Adrenal gland (tissue), 5 donors: Measurements from ENCODE around the gene WWC2.

Experiments used
- CTCF ChIP-seq, 6 experiments: fragments of 450-650 bp in 4 of 6; fragments of 200-600 bp in 2 of 6; sonication (generic) in 1 of 6; IDR thresholded peaks; 1 replicate in 5 of 6; 2 replicates in 1 of 6; pipeline versions ENCODE4 v1.5.1 to v1.8.0; 2016 to 2021; ENCODE audit warnings: antibody characterized with exemption in 6 of 6, mild to moderate bottlenecking in 2 of 6, moderate library complexity in 1 of 6
- POLR2A ChIP-seq, 2 donors: fragments of 450-650 bp; IDR thresholded peaks; one replicate each; pipeline ENCODE4 v1.6.1; 2017; ENCODE audit warnings: antibody characterized with exemption in 2 of 2, mild to moderate bottlenecking in 2 of 2, moderate library complexity in 1 of 2
- donor health status: DM: no; HTN: no; CAD: no.

GRCh38 chr4:183260491-183261151, 161.6 kb downstream of the WWC2 start:
- TF ChIP-seq POLR2A (IDR thresholded peaks at IDR 0.05) (no peak), CTCF (IDR thresholded peaks at IDR 0.05) (no peak)
